Cardiac muscle cell (in vitro differentiated cells and primary cell): ENCODE results near the gene LRP1B. TPM values are rescaled to one million over a fixed set of nuclear protein-coding genes. Genes with fewer than 3 reads are reported as not detected.

Source experiments
- DNase-seq, 2 donors: peaks; one replicate each; pipeline versions ENCODE4 v3.0.0 to v3.0.0-alpha.2; 2010 to 2017; ENCODE audit warnings: low read depth in 1 of 2, low spot score in 1 of 2
- H3K27ac ChIP-seq: fragments of 200-600 bp; sonication (generic); 2 replicates; pipeline ENCODE4 v1.5.1; 2016
- H3K27me3 ChIP-seq: fragments of 200-600 bp; sonication (generic); 2 replicates; pipeline ENCODE4 v1.6.0; 2016; ENCODE audit warnings: control low read depth
- H3K36me3 ChIP-seq: fragments of 200-600 bp; sonication (generic); 2 replicates; pipeline ENCODE4 v1.5.1; 2016; ENCODE audit warnings: control low read depth
- H3K4me1 ChIP-seq: fragments of 200-600 bp; sonication (generic); 2 replicates; pipeline ENCODE4 v1.8.1; 2017; ENCODE audit warnings: low read depth, mild to moderate bottlenecking, mixed run types
- H3K4me3 ChIP-seq: fragments of 200-600 bp; sonication (generic); 2 replicates; pipeline ENCODE4 v1.5.1; 2016; ENCODE audit warnings: mild to moderate bottlenecking
- H3K9me3 ChIP-seq: fragments of 200-600 bp; sonication (generic); 2 replicates; pipeline ENCODE4 v1.5.1; 2017; ENCODE audit warnings: low read depth, mild to moderate bottlenecking, control low read depth
- CTCF ChIP-seq: IDR thresholded peaks from 2 replicates; pipeline ENCODE4 v1.5.1; 2012; ENCODE audit warnings: low read depth, mild to moderate bottlenecking, low read length
- polyA plus RNA-seq: library from polyadenylated mRNA; unstranded; fragments of >200 nt; fragmentation: Nextera tagmentation; extraction: Ambion mirVana; gene quantifications from 2 replicates; pipeline ENCODE4 v1.2.1, GENCODE V29; 2016
- total RNA-seq: library from RNA; depleted of rRNA; stranded (reverse); fragments of >200 nt; gene quantifications from 2 replicates; pipeline ENCODE4 v1.2.3, GENCODE V29; 2016

Gene LRP1B
- total and polyA plus RNA-seq, 2 experiments from 2014 or later: 1.2 to 2.5 TPM

- no peak overlapping the region for H3K4me3 ChIP-seq
- H3K27ac ChIP-seq: no peak overlapping the region
- DNase-seq: no peak
- no peaks in the 10 kb centered on the region for H3K36me3 ChIP-seq
- peaks cover 8% of the 10 kb centered on the region for H3K27me3 ChIP-seq
- no peak for TF ChIP-seq CTCF
- H3K4me1 ChIP-seq: peaks cover 12% of the 10 kb centered on the region
- H3K9me3 ChIP-seq: no peaks in the 10 kb centered on the region
Measured at GRCh38 chr2:141528990-141529389, 601.8 kb downstream of the LRP1B start.

- no peak for DNase-seq
- H3K4me1 ChIP-seq: peaks cover 30% of the 10 kb centered on the region
- H3K27me3 ChIP-seq: peaks cover 8% of the 10 kb centered on the region
- no peaks in the 10 kb centered on the region for H3K9me3 ChIP-seq
- TF ChIP-seq CTCF: no peak
- H3K27ac ChIP-seq: no peak overlapping the region
- H3K36me3 ChIP-seq: no peaks in the 10 kb centered on the region
- no peak overlapping the region for H3K4me3 ChIP-seq
Measured at GRCh38 chr2:141526760-141527159, 604.1 kb downstream of the LRP1B start.

- Histone ChIP-seq H3K9me3 (no peaks in the 10 kb centered on the region), H3K4me3 (no peak overlapping the region), H3K27me3 (peaks cover 8% of the 10 kb centered on the region), H3K27ac (no peak overlapping the region), H3K36me3 (no peaks in the 10 kb centered on the region), H3K4me1 (peaks cover 35% of the 10 kb centered on the region)
- no peak for TF ChIP-seq CTCF
- DNase-seq: no peak
Measured at GRCh38 chr2:141524777-141525176, 606.0 kb downstream of the LRP1B start.

GRCh38 chr2:141523199-141523598 is 607.6 kb downstream of the LRP1B start:
- Histone ChIP-seq H3K27ac (no peak overlapping the region), H3K9me3 (no peaks in the 10 kb centered on the region), H3K4me3 (no peak overlapping the region), H3K27me3 (peaks cover 8% of the 10 kb centered on the region), H3K36me3 (no peaks in the 10 kb centered on the region), H3K4me1 (peaks cover 23% of the 10 kb centered on the region)
- DNase-seq: no peak
- TF ChIP-seq CTCF: no peak

- peaks cover 8% of the 10 kb centered on the region for H3K27me3 ChIP-seq
- H3K36me3 ChIP-seq: no peaks in the 10 kb centered on the region
- no peaks in the 10 kb centered on the region for H3K9me3 ChIP-seq
- no peak overlapping the region for H3K27ac ChIP-seq
- no peak overlapping the region for H3K4me3 ChIP-seq
- peak in 1 of 2 donors; percentile 27 for DNase-seq
- no peak for TF ChIP-seq CTCF
- peaks cover 23% of the 10 kb centered on the region for H3K4me1 ChIP-seq
Measured at GRCh38 chr2:141522702-141523101, 608.1 kb downstream of the LRP1B start.

- H3K27me3 ChIP-seq: peaks cover 8% of the 10 kb centered on the region
- DNase-seq: no peak
- H3K27ac ChIP-seq: no peak overlapping the region
- peaks cover 23% of the 10 kb centered on the region for H3K4me1 ChIP-seq
- no peak for TF ChIP-seq CTCF
- H3K4me3 ChIP-seq: no peak overlapping the region
- no peaks in the 10 kb centered on the region for H3K36me3 ChIP-seq
- H3K9me3 ChIP-seq: no peaks in the 10 kb centered on the region
Measured at GRCh38 chr2:141522048-141522447, 608.8 kb downstream of the LRP1B start.
